Natural killer cell treated with Interleukin-12 subunit alpha and Interleukin-12 subunit beta and Interleukin-15 and Interleukin-18, amount 100 ng/mL, for 72 hours (primary cell): Measurements from ENCODE around the gene MCM3. TPM values are rescaled to one million over a fixed set of nuclear protein-coding genes. Genes with fewer than 3 reads are reported as not detected.

Experiments used
- ATAC-seq, 2 donors: fragments of 150-1000 bp; cut with Tn5 transposase in 1 of 2; sonication (Bioruptor Pico), chemical (Tn5 transposase) in 1 of 2; 2 replicates each; pipeline ENCODE4 v1.10.0; 2021
- DNase-seq: peaks from one replicate; pipeline ENCODE4 v3.0.0; 2022; ENCODE audit warnings: low spot score
- H3K27ac Mint-ChIP-seq, 2 donors: 1 replicate in 1 of 2; 2 replicates in 1 of 2; pipeline ENCODE4 v1.8.0; 2022; ENCODE audit warnings: mixed read lengths in 2 of 2, mild to moderate bottlenecking in 1 of 2, moderate library complexity in 1 of 2
- H3K27me3 Mint-ChIP-seq, 2 donors: 1 replicate in 1 of 2; 2 replicates in 1 of 2; pipeline ENCODE4 v1.8.0; 2022; ENCODE audit warnings: mixed read lengths in 2 of 2
- H3K36me3 Mint-ChIP-seq: one replicate; pipeline ENCODE4 v1.8.0; 2022; ENCODE audit warnings: mixed read lengths
- H3K4me1 Mint-ChIP-seq, 2 donors: 1 replicate in 1 of 2; 2 replicates in 1 of 2; pipeline ENCODE4 v1.8.0; 2022; ENCODE audit warnings: low read depth in 2 of 2, mixed read lengths in 2 of 2, mild to moderate bottlenecking in 1 of 2
- H3K4me3 Mint-ChIP-seq: one replicate; pipeline ENCODE4 v1.8.0; 2022; ENCODE audit warnings: mixed read lengths
- H3K9me3 Mint-ChIP-seq: 2 replicates; pipeline ENCODE4 v1.8.0; 2022; ENCODE audit warnings: mixed read lengths
- total RNA-seq, 2 donors: library from RNA; stranded (reverse); gene quantifications; one replicate each; pipeline ENCODE4 v1.2.3, GENCODE V29; 2022

Gene MCM3
- total RNA-seq, 2 donors from 2014 or later = 108 to 277 TPM

DNA sequence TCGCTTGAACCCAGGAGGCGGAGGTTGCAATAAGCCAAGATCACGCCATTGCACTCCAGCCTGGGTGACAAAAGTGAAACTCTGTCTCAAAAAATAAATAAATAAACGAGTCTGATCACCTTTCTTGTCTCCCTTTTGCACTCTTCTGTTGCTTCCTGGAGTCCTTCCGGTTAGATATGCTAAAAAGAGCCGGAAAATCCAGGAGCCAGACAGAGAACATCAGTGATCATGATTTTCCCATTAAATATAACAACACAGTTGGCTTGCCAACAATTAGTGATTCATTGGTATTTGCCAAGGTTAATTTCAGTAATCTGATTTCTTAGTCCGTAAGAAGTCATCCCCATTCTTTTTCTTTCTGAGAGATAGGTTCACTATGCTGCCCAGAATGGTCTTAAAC, 3.7 kb upstream of the MCM3 start:
- no peak overlapping the region for H3K4me3 Mint-ChIP-seq
- DNase-seq (no peak), ATAC-seq (no peak)
- peaks cover 0 to 2% of the 10 kb centered on the region in 2 donors for H3K27me3 Mint-ChIP-seq
- no peaks in the 10 kb centered on the region for H3K9me3 Mint-ChIP-seq
- H3K4me1 Mint-ChIP-seq = peaks cover 12 to 15% of the 10 kb centered on the region in 2 donors
- H3K27ac Mint-ChIP-seq = no peak overlapping the region
- H3K36me3 Mint-ChIP-seq = peaks cover 3% of the 10 kb centered on the region

DNA sequence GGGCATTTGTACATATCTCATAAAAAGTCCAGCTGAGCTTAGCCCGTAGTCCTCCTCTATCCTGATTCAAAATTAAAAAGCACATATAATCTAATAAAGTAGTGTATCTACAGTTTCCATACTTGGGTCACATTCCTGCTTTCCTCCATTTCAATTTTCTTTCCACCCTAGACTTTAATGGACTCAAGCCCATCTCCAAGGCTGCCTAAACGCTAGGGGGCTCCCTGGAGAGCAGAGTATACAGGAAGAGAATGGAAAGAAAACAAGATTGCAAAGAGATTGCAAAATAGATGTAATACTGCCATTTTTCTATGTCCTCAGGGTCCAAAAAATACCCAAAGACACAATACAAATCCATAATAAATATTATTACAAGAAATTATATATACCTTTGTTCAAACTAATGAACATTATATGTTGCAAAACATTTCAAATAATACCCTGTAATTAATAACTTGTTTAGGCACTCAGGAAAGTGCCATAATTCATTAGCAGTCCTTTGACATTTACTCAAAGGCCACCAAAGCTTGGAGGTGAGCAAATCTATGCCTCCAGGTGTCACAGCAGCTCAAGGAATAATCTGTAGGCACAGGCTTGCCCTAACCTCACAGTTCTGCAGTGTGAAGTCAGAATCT, 2.4 kb upstream of the MCM3 start:
- H3K4me3 Mint-ChIP-seq = no peak overlapping the region
- H3K27ac Mint-ChIP-seq = peak overlapping the region in 1 of 2 donors; percentile 54
- H3K9me3 Mint-ChIP-seq = no peaks in the 10 kb centered on the region
- H3K27me3 Mint-ChIP-seq = peaks cover 0 to 2% of the 10 kb centered on the region in 2 donors
- ATAC-seq = no peak
- H3K4me1 Mint-ChIP-seq = peaks cover 17 to 25% of the 10 kb centered on the region in 2 donors
- H3K36me3 Mint-ChIP-seq = peaks cover 16% of the 10 kb centered on the region
- DNase-seq = peak; percentile 64

DNA sequence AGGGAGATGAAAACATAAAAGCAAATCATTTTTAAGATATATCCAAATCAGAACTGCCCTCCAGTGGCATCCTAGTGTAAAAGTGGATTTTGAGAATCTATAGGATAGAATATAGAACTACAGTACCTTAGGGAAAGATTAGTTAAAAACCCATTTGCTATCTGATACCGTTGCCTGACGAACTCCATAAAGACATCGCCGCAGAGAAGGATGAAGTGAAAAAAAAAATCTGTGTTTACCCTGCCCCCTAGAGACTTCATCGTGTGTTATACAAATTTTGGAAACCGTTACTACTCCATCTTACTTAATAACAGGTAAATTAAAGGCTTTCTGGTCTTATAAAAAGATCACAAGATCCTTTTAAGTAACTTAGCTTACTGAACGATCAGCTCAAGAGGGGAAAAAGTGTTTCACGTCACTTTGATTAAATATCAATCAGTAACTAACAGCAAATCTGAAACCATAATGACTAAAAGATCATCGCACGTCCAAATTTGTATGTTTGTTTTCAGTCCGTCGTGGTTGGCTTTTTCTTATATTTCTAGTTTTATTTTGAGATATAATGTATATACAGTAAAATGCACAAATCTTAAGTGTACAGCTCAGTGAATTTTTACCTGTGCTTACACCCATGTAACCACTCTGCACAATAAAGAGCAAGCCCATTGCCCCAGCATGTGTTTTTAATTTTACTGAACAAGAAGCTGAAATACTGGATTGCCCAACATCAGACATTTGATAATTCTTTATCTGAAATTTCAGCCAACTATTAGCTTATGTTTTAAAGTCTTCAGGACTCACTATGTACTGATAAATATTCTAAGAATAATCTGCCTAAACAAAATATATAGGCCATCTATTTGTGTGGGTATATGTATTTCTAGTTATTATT, 881 bp upstream of the MCM3 start:
- no peak overlapping the region for H3K27ac Mint-ChIP-seq
- peaks cover 19 to 35% of the 10 kb centered on the region in 2 donors for H3K4me1 Mint-ChIP-seq
- H3K4me3 Mint-ChIP-seq = no peak overlapping the region
- ATAC-seq (no peak), DNase-seq (no peak)
- peaks cover 31% of the 10 kb centered on the region for H3K36me3 Mint-ChIP-seq
- no peaks in the 10 kb centered on the region for H3K9me3 Mint-ChIP-seq
- peaks cover 0 to 2% of the 10 kb centered on the region in 2 donors for H3K27me3 Mint-ChIP-seq

- ATAC-seq (peak in 1 of 2 donors; percentile 24), DNase-seq (no peak)
- Mint-ChIP-seq H3K27ac (no peak overlapping the region), H3K4me3 (no peak overlapping the region), H3K36me3 (peaks cover 36% of the 10 kb centered on the region), H3K27me3 (no peaks in the 10 kb centered on the region), H3K9me3 (no peaks in the 10 kb centered on the region), H3K4me1 (peaks cover 23 to 40% of the 10 kb centered on the region in 2 donors)
These were observed 447 bp downstream of the MCM3 start for GRCh38 chr6:52284131-52284459.

DNA sequence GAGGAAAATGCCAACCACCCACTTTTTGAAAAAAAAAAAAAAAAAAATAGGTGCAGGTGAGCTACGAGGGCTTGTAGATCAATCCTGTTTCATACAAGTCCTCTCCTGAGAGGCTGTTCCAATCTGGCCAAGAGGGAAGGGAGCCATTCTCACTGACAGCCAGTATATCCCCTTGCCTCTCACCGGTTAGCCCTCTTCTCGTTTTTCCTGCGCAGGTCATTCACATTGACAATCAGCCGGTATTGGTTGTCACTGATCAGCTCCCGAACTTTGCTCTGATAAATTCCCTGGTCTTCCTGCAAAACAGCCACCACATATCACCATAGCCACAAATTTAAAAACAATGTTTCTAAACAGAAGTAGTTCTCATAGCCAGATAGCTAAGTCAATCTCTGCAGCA, 1.4 kb downstream of the MCM3 start:
- H3K27ac Mint-ChIP-seq = peak overlapping the region in 1 of 2 donors; percentile 10
- H3K4me1 Mint-ChIP-seq = peaks cover 23 to 40% of the 10 kb centered on the region in 2 donors
- DNase-seq = no peak
- peaks cover 44% of the 10 kb centered on the region for H3K36me3 Mint-ChIP-seq
- no peak overlapping the region for H3K4me3 Mint-ChIP-seq
- no peaks in the 10 kb centered on the region for H3K27me3 Mint-ChIP-seq
- no peak for ATAC-seq
- no peaks in the 10 kb centered on the region for H3K9me3 Mint-ChIP-seq

- no peaks in the 10 kb centered on the region for H3K27me3 Mint-ChIP-seq
- DNase-seq = no peak
- H3K9me3 Mint-ChIP-seq = no peaks in the 10 kb centered on the region
- H3K4me1 Mint-ChIP-seq = peaks cover 9 to 16% of the 10 kb centered on the region in 2 donors
- no peak overlapping the region for H3K27ac Mint-ChIP-seq
- H3K4me3 Mint-ChIP-seq = no peak overlapping the region
- no peak for ATAC-seq
- H3K36me3 Mint-ChIP-seq = peaks cover 50% of the 10 kb centered on the region
These were observed 8.4 kb downstream of the MCM3 start for GRCh38 chr6:52276130-52276529.

GRCh38 chr6:52271852-52272460, 12.6 kb downstream of the MCM3 start:
- ATAC-seq = no peak

DNA sequence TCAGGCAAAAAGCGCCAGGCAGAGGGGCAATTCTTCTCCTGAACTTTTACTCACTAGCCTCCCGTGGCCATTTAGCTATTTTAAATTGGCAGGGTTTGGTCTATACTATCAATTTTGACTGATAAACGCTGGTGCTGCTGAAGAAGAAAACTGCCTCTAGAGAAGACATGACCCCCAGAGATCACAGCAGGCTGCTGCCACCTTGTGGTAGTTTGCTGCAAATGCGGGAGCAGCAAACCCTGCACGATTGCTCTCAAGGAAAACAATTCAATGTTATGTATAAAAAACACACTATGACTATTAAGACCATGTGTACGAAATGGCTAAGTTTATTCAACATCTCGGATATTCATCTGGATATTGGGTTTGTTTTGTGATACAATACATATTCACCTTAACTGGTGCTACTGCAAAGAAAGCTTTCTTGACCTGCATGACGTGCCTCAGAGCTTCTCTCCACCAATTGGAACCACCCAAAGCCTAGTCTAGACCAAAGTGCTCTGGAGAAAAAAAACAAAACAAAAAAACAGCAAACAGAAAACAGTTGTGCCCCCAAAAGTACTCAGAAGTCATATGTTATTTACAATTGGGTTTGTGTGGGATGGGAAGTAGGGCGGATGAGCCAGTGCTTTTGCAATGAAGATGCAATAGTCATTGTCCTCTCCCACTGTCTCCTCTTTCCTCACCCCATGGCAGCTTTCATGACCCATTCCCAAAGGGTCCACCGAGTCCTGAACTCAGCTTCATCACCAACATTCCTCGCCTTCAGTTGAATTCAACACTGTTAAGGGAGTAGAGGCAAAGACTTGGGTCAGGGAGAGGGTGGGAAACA, 20.6 kb downstream of the MCM3 start:
- ATAC-seq = peak; percentile 74 to 76
- peaks cover 7 to 19% of the 10 kb centered on the region in 2 donors for H3K4me1 Mint-ChIP-seq
- H3K9me3 Mint-ChIP-seq = no peaks in the 10 kb centered on the region
- H3K36me3 Mint-ChIP-seq = peaks cover 45% of the 10 kb centered on the region
- H3K27ac Mint-ChIP-seq = peak overlapping the region in 1 of 2 donors; percentile 9
- H3K27me3 Mint-ChIP-seq = no peaks in the 10 kb centered on the region
- DNase-seq = peak; percentile 77
- H3K4me3 Mint-ChIP-seq = no peak overlapping the region

More at GRCh38 chr6:52271852-52272460, 12.6 kb downstream of the MCM3 start:
- peaks cover 58% of the 10 kb centered on the region for H3K36me3 Mint-ChIP-seq
- no peaks in the 10 kb centered on the region for H3K27me3 Mint-ChIP-seq
- peaks cover 3 to 11% of the 10 kb centered on the region in 2 donors for H3K4me1 Mint-ChIP-seq
- H3K4me3 Mint-ChIP-seq = no peak overlapping the region
- no peaks in the 10 kb centered on the region for H3K9me3 Mint-ChIP-seq
- no peak overlapping the region for H3K27ac Mint-ChIP-seq
- DNase-seq = no peak

- Mint-ChIP-seq H3K9me3 (no peaks in the 10 kb centered on the region), H3K27me3 (no peaks in the 10 kb centered on the region), H3K36me3 (peaks cover 34% of the 10 kb centered on the region), H3K4me1 (peaks cover 7 to 13% of the 10 kb centered on the region in 2 donors), H3K27ac (no peak overlapping the region), H3K4me3 (no peak overlapping the region)
- no peak for DNase-seq
- no peak for ATAC-seq
These were observed 21.8 kb downstream of the MCM3 start for GRCh38 chr6:52262620-52263344.

GRCh38 chr6:52261229-52261628, 23.3 kb downstream of the MCM3 start:
- no peak overlapping the region for H3K27ac Mint-ChIP-seq
- H3K9me3 Mint-ChIP-seq = no peaks in the 10 kb centered on the region
- peaks cover 7% of the 10 kb centered on the region in 2 donors for H3K4me1 Mint-ChIP-seq
- H3K36me3 Mint-ChIP-seq = peaks cover 24% of the 10 kb centered on the region
- no peaks in the 10 kb centered on the region for H3K27me3 Mint-ChIP-seq
- DNase-seq (no peak), ATAC-seq (no peak)
- no peak overlapping the region for H3K4me3 Mint-ChIP-seq

DNA sequence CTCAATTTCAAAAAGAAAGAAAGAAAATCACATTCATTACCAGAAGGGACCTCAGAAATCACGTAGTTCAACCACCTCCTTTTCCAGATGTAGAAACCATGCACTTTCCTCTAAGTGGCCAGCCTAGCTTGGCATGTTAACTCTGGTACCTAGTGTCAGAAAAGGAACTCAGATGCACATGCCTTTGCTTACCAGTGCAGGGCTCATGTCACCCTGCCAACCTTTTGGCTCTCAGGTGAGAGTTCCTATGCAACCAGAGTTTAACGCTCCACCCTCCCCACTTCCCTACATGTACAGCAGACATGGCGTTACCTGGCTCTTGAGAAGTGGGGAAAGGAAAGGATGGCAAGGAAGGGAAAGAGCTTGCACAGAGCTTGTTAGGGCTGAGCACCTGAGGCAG, 23.9 kb downstream of the MCM3 start:
- Mint-ChIP-seq H3K27ac (no peak overlapping the region), H3K9me3 (no peaks in the 10 kb centered on the region)

DNA sequence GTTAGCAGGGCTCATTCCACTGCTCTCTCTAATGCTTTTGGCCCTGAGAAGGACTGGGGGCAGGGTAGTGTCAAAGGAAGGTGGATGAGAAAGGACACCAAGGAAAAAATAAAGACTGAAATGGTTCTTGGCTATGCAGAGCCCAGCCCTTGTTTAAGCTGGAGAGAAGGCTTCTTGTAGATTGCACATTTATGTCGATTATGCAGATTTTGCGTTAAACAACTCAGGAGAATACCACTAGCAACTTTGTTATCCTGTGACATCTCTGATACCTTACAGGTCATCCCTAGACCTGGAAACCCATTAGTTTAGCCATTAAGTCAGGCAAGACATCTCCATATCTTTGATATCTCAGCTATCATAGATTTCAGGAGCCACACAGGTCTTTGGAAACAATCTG, 29.1 kb downstream of the MCM3 start:
- Mint-ChIP-seq H3K4me1 (peaks cover 17 to 38% of the 10 kb centered on the region in 2 donors), H3K4me3 (peak overlapping the region; percentile 87), H3K9me3 (no peaks in the 10 kb centered on the region), H3K27ac (peak overlapping the region; percentile 53 to 80), H3K27me3 (peaks cover 31 to 34% of the 10 kb centered on the region in 2 donors), H3K36me3 (no peaks in the 10 kb centered on the region)
- DNase-seq = no peak
- ATAC-seq = peak in 1 of 2 donors; percentile 10

More for the DNA sequence above, 23.9 kb downstream of the MCM3 start:
- no peak overlapping the region for H3K4me3 Mint-ChIP-seq
- H3K27me3 Mint-ChIP-seq = no peaks in the 10 kb centered on the region
- peaks cover 21% of the 10 kb centered on the region for H3K36me3 Mint-ChIP-seq
- DNase-seq = no peak
- peaks cover 7% of the 10 kb centered on the region in 2 donors for H3K4me1 Mint-ChIP-seq
- no peak for ATAC-seq
